Epithelial cell of proximal tubule (primary cell): Measurements from ENCODE around the gene EMSY. TPM values are rescaled to one million over a fixed set of nuclear protein-coding genes. Genes with fewer than 3 reads are reported as not detected.
A peak's percentile ranks its signal among the peaks of the same experiment; 100 is the strongest.

Experiments
- DNase-seq: peaks from one replicate; pipeline ENCODE4 v3.0.0-alpha.2; 2011; ENCODE audit warnings: low read depth
- H3K4me3 ChIP-seq: 2 replicates; pipeline ENCODE4 v1.5.1; 2011; ENCODE audit warnings: low read depth, mild to moderate bottlenecking, low read length
- CTCF ChIP-seq: conservative IDR thresholded peaks from 2 replicates; pipeline ENCODE4 v1.5.1; 2012; ENCODE audit warnings: low read depth, mild to moderate bottlenecking, low read length
- total RNA-seq: library from RNA; depleted of rRNA; stranded (reverse); fragments of >200 nt; gene quantifications from 2 replicates; pipeline ENCODE4 v1.2.3, GENCODE V29; 2015

EMSY gene
- total RNA-seq, 1 donor from 2014 or later: 7.8 TPM

GRCh38 chr11:76574406-76574805, 129.6 kb downstream of the EMSY start:
- TF ChIP-seq CTCF: no peak
- DNase-seq: peak; percentile 26
- no peak overlapping the region for H3K4me3 ChIP-seq

GRCh38 chr11:76574879-76575278, 130.1 kb downstream of the EMSY start:
- H3K4me3 ChIP-seq: no peak overlapping the region
- TF ChIP-seq CTCF: no peak
- no peak for DNase-seq

- H3K4me3 ChIP-seq: no peak overlapping the region
- peak; percentile 67 for DNase-seq
- no peak for TF ChIP-seq CTCF
Measured at GRCh38 chr11:76577226-76577920, 132.6 kb downstream of the EMSY start.

GRCh38 chr11:76577921-76578653, 133.3 kb downstream of the EMSY start:
- no peak for DNase-seq
- H3K4me3 ChIP-seq: no peak overlapping the region
- TF ChIP-seq CTCF: no peak

GRCh38 chr11:76578654-76579055, 133.8 kb downstream of the EMSY start:
- TF ChIP-seq CTCF: no peak

GRCh38 chr11:76579056-76579751, 134.4 kb downstream of the EMSY start:
- TF ChIP-seq CTCF: peak; percentile 21
- DNase-seq: no peak
- H3K4me3 ChIP-seq: no peak overlapping the region

More at GRCh38 chr11:76578654-76579055, 133.8 kb downstream of the EMSY start:
- no peak overlapping the region for H3K4me3 ChIP-seq
- DNase-seq: no peak
